GM12878 (cell line): ENCODE measurements around the gene RPS6KA4. TPM values are rescaled to one million over a fixed set of nuclear protein-coding genes. Genes with fewer than 3 reads are reported as not detected.

Source experiments
- ATAC-seq: fragments of 200-7000 bp; cut with Tn5 transposase; 3 replicates; pipeline ENCODE4 v1.9.1; 2020; ENCODE audit warnings: mild to moderate bottlenecking, moderate library complexity
- Bru-seq: library from RNA; stranded (reverse); fragments of 400-500 nt; gene quantifications from one replicate; lab custom pipeline; 2021; lab: Mats Ljungman, UMichigan
- BruChase-seq, 2 experiments: library from RNA; stranded (reverse); fragments of 400-500 nt; gene quantifications; one replicate each; lab custom pipeline; 2021; lab: Mats Ljungman, UMichigan
- BruUV-seq: library from RNA; stranded (reverse); fragments of 400-500 nt; replicated peaks from 2 replicates; lab custom pipeline; 2021; lab: Mats Ljungman, UMichigan
- CTCF ChIA-PET: fragments of 300-600 bp; sonication (Branson Sonifier 250); formaldehyde crosslinking; extraction: SDS; loops from one replicate; lab custom pipeline; 2021; ENCODE audit warnings: inconsistent platforms; lab: Yijun Ruan, JAX
- POLR2A ChIA-PET: fragments of 350-600 bp; formaldehyde crosslinking; extraction: SDS; loops from one replicate; lab custom pipeline; 2021; ENCODE audit warnings: inconsistent platforms; lab: Charles Lee
- RAD21 ChIA-PET: fragments of 300-600 bp; sonication (Branson Sonifier 250); formaldehyde crosslinking; loops from one replicate; lab custom pipeline; 2023; ENCODE audit warnings: antibody characterized with exemption; ENCODE audit not compliant: unreplicated experiment; lab: Charles Lee
- SMC1A ChIA-PET: fragments of 300-600 bp; sonication (Branson Sonifier 250); formaldehyde crosslinking; loops from one replicate; lab custom pipeline; 2023; ENCODE audit not compliant: unreplicated experiment, uncharacterized antibody; lab: Charles Lee
- DNase-seq: peaks from one replicate; pipeline ENCODE4 v3.0.0-alpha.2; 2011; ENCODE audit warnings: low read depth, low spot score
- FAIRE-seq: peaks from 3 replicates; lab custom pipeline; 2011; peaks lifted over from hg19 to GRCh38; lab: Jason Lieb, UNC
- H2AFZ ChIP-seq: 2 replicates; pipeline ENCODE4 v1.6.0; 2011; ENCODE audit warnings: low read depth, low read length, control low read depth; ENCODE audit not compliant: control insufficient read depth
- H3K27ac ChIP-seq: 2 replicates; pipeline ENCODE4 v1.5.1; 2011; ENCODE audit warnings: control low read depth; ENCODE audit not compliant: control insufficient read depth, insufficient read depth
- H3K27me3 ChIP-seq, 2 experiments: replicated peaks in 1 of 2; 2 replicates each; pipeline versions ENCODE4 v1.6.0 to v1.6.1; 2011; ENCODE audit warnings: low read length in 1 of 2; ENCODE audit not compliant: control insufficient read depth in 2 of 2, insufficient read depth in 2 of 2
- H3K36me3 ChIP-seq, 2 experiments: 2 replicates each; pipeline ENCODE4 v1.5.1; 2011; ENCODE audit warnings: low read length in 1 of 2; ENCODE audit not compliant: control insufficient read depth in 2 of 2, insufficient read depth in 2 of 2
- H3K4me1 ChIP-seq: 2 replicates; pipeline ENCODE4 v1.6.1; 2011; ENCODE audit warnings: mild to moderate bottlenecking, low read length, moderate library complexity, mixed read lengths; ENCODE audit not compliant: control insufficient read depth, insufficient read depth
- H3K4me2 ChIP-seq: 2 replicates; pipeline ENCODE4 v1.6.0; 2011; ENCODE audit warnings: control low read depth; ENCODE audit not compliant: control insufficient read depth, insufficient read depth
- H3K4me3 ChIP-seq: fragments of 200-600 bp; sonication (generic); 2 replicates; pipeline ENCODE4 v1.5.1; 2016
- H3K79me2 ChIP-seq: 2 replicates; pipeline ENCODE4 v1.6.0; 2011; ENCODE audit warnings: low read length; ENCODE audit not compliant: control insufficient read depth, insufficient read depth
- H3K9ac ChIP-seq: 2 replicates; pipeline ENCODE4 v1.8.0; 2011; ENCODE audit warnings: low read length, control low read depth, mixed read lengths; ENCODE audit not compliant: control insufficient read depth, insufficient read depth
- H3K9me3 ChIP-seq: replicated peaks from 3 replicates; pipeline ENCODE4 v1.5.1; 2011; ENCODE audit warnings: mild to moderate bottlenecking, low read length; ENCODE audit not compliant: control insufficient read depth, insufficient read depth
- H4K20me1 ChIP-seq: 2 replicates; pipeline ENCODE4 v1.6.0; 2011; ENCODE audit not compliant: control insufficient read depth, insufficient read depth
- BACH1 ChIP-seq: fragments of 450-650 bp; IDR thresholded peaks from 2 replicates; pipeline ENCODE4 v1.6.1; 2017; ENCODE audit warnings: mild to moderate bottlenecking, borderline replicate concordance
- BHLHE40 ChIP-seq, 2 experiments: fragments of 450-650 bp in 1 of 2; IDR thresholded peaks; 2 replicates each; pipeline ENCODE4 v1.6.1; 2011 to 2017; ENCODE audit warnings: low read depth in 2 of 2, borderline replicate concordance in 1 of 2, improper control_type of control experiment in 1 of 2, low read length in 1 of 2, mild to moderate bottlenecking in 1 of 2
- EGR1 ChIP-seq, 2 experiments: IDR thresholded peaks; 1 replicate in 1 of 2; 2 replicates in 1 of 2; pipeline ENCODE4 v1.6.1; 2011 to 2012; ENCODE audit warnings: low read depth in 2 of 2, low read length in 2 of 2, borderline replicate concordance in 1 of 2, mild to moderate bottlenecking in 1 of 2, moderate library complexity in 1 of 2
- GATAD2B ChIP-seq: fragments of 450-650 bp; conservative IDR thresholded peaks from 2 replicates; pipeline ENCODE4 v1.6.1; 2017; ENCODE audit warnings: low read depth, mild to moderate bottlenecking, moderate library complexity
- HDGF ChIP-seq: fragments of 450-650 bp; IDR thresholded peaks from 2 replicates; pipeline ENCODE4 v1.6.1; 2016; ENCODE audit warnings: antibody characterized with exemption
- IKZF1 ChIP-seq: fragments of 450-650 bp; conservative IDR thresholded peaks from 2 replicates; pipeline ENCODE4 v1.6.1; 2017; ENCODE audit warnings: antibody characterized with exemption, mild to moderate bottlenecking
- IKZF2 ChIP-seq, 2 experiments: fragments of 450-650 bp; IDR thresholded peaks; 2 replicates each; pipeline ENCODE4 v1.6.1; 2017; ENCODE audit warnings: mild to moderate bottlenecking in 2 of 2, moderate library complexity in 2 of 2
- MXI1 ChIP-seq: fragments of 150-350 bp; IDR thresholded peaks from 2 replicates; pipeline ENCODE4 v1.6.1; 2011; ENCODE audit warnings: low read depth, mild to moderate bottlenecking, inconsistent platforms, low read length, improper control_type of control experiment
- POLR2A ChIP-seq: IDR thresholded peaks from 2 replicates; pipeline ENCODE4 v1.6.1; 2011; ENCODE audit warnings: low read depth, mild to moderate bottlenecking, low read length
- POLR2AphosphoS5 ChIP-seq: IDR thresholded peaks from 2 replicates; pipeline ENCODE4 v1.6.1; 2011; ENCODE audit warnings: mild to moderate bottlenecking, low read length, inconsistent platforms
- RB1 ChIP-seq: fragments of 450-650 bp; formaldehyde crosslinking; IDR thresholded peaks from 2 replicates; pipeline ENCODE4 v1.6.1; 2017; ENCODE audit warnings: mild to moderate bottlenecking, borderline replicate concordance
- YY1 ChIP-seq: IDR thresholded peaks from 2 replicates; pipeline ENCODE4 v1.6.1; 2011; ENCODE audit warnings: low read depth, mild to moderate bottlenecking, low read length
- WGBS: methylation state at CpG from one replicate; pipeline ENCODE4 v1.1.6; 2016; ENCODE audit warnings: low lambda C conversion rate; ENCODE audit not compliant: insufficient replicate concordance, insufficient coverage; ENCODE audit errors: missing lambda C conversion rate; 5-methylcytosine and 5-hydroxymethylcytosine counted together
- in situ Hi-C: fragments of 300-500 bp; cut with MboI; formaldehyde crosslinking; loops from 9 replicates; pipeline ENCODE4 v1.14.3; 2018; ENCODE audit warnings: mixed read lengths
- intact Hi-C: fragments of 100-400 bp; cut with micrococcal nuclease; formaldehyde crosslinking; loops from one replicate; pipeline ENCODE4 v1.14.2; 2022; ENCODE audit not compliant: unreplicated experiment
- long read RNA-seq, 2 experiments: library from polyadenylated mRNA; unstranded; transcript quantifications; one replicate each; pipeline ENCODE4 v2.0.0, GENCODE V29; 2019 to 2020
- polyA minus RNA-seq, 3 experiments: library from RNA; depleted of rRNA, polyadenylated mRNA; stranded (reverse); fragments of >200 nt; gene quantifications; 2 replicates each; pipeline ENCODE4 v1.2.3, GENCODE V29; 2011
- polyA plus RNA-seq, 11 experiments: library from polyadenylated mRNA; depleted of rRNA in 4 of 11; unstranded in 6 of 11; stranded (reverse) in 5 of 11; fragments of >200 nt; fragmentation: Nextera tagmentation in 4 of 11; fragmentation: Illumina TruSeq in 1 of 11; extraction: Ambion mirVana in 4 of 11; extraction: Trizol in 1 of 11; gene quantifications; 1 replicate in 1 of 11; 2 replicates in 10 of 11; pipeline versions ENCODE4 v1.2.1 to v1.2.3, GENCODE V29; 2011 to 2016; ENCODE audit warnings: inconsistent platforms in 2 of 11, missing spikeins in 2 of 11, low read depth in 1 of 11
- total RNA-seq, 4 experiments: library from RNA; depleted of rRNA in 3 of 4; stranded (reverse); fragments of >200 nt in 3 of 4; fragmentation: Illumina TruSeq in 1 of 4; extraction: Trizol in 1 of 4; gene quantifications; 2 replicates each; pipeline versions ENCODE4 v1.2.1 to v1.2.3, GENCODE V29; 2013 to 2021
- TF ChIP-seq, protein P1 (sequence below): fragments of 450-650 bp; IDR thresholded peaks from 2 replicates; pipeline ENCODE4 v1.6.1; 2016; ENCODE audit warnings: mild to moderate bottlenecking
- TF ChIP-seq, protein P2 (sequence below): IDR thresholded peaks from 2 replicates; pipeline ENCODE4 v1.6.1; 2012; ENCODE audit warnings: low read depth, low read length, improper control_type of control experiment
- TF ChIP-seq, protein P3 (sequence below): IDR thresholded peaks from 2 replicates; pipeline ENCODE4 v1.6.1; 2011; ENCODE audit warnings: borderline replicate concordance, low read depth, mild to moderate bottlenecking, moderate library complexity, low read length; ENCODE audit not compliant: insufficient read depth, poor library complexity, severe bottlenecking

Gene RPS6KA4
- total RNA-seq (2013; cell fraction: nucleolus; rRNA removed) = 35.4 and 44.3 TPM in 2 replicates
- 25.3 and 27.4 TPM in 2 replicates for total RNA-seq (2014; rRNA removed)
- total RNA-seq (2014; rRNA removed; fragmentation: Illumina TruSeq; extraction: Trizol) = 11.1 and 11.3 TPM in 2 replicates
- 25.7 and 32.6 TPM in 2 replicates for total RNA-seq (2021)
- 9.7 TPM for polyA plus RNA-seq (2011; ENCODE audit: low read depth)
- polyA plus RNA-seq (2011; rRNA removed) = 10.1 and 20.4 TPM in 2 replicates
- polyA plus RNA-seq (2011; cell fraction: cytosol; rRNA removed) = 25.4 and 38.2 TPM in 2 replicates
- 58.5 and 77.3 TPM in 2 replicates for polyA plus RNA-seq (2011; cell fraction: nucleus; rRNA removed)
- 11.2 and 13.9 TPM in 2 replicates for polyA plus RNA-seq (2012)
- polyA plus RNA-seq (2014; fragmentation: Illumina TruSeq; extraction: Trizol) = 3.4 and 7.4 TPM in 2 replicates
- under 1 TPM; 0.34 to 0.73 TPM for polyA plus RNA-seq (2014; fragmentation: Nextera tagmentation; extraction: Ambion mirVana)
- polyA plus RNA-seq (2014; rRNA removed) = 24.5 and 27.2 TPM in 2 replicates
- polyA plus RNA-seq (2016; fragmentation: Nextera tagmentation; extraction: Ambion mirVana) = 10 to 100 TPM; 10.4 to 11.3 TPM
- polyA minus RNA-seq (2011; rRNA and poly(A)+ RNA removed) = 20.4 and 40.7 TPM in 2 replicates
- polyA minus RNA-seq (2011; cell fraction: cytosol; rRNA and poly(A)+ RNA removed) = 20.2 and 21.6 TPM in 2 replicates
- 22.6 and 37.3 TPM in 2 replicates for polyA minus RNA-seq (2011; cell fraction: nucleus; rRNA and poly(A)+ RNA removed)
- Bru-seq, nascent RNA = percentile 59 among the genes with signal in this experiment
- percentile 66 among the genes with signal in this experiment for BruChase-seq, experiment 1, labeled RNA remaining after a 6-hour chase
- BruChase-seq, experiment 2, labeled RNA remaining after a 2-hour chase = percentile 63 among the genes with signal in this experiment
- long read RNA-seq, experiment 1 = 0 reads
- long read RNA-seq, experiment 2, partial matches to known transcripts = 1 of 2 reads
- long read RNA-seq, experiment 2, other reads (novel, unspliced or antisense) = 1 of 2 reads

DNA sequence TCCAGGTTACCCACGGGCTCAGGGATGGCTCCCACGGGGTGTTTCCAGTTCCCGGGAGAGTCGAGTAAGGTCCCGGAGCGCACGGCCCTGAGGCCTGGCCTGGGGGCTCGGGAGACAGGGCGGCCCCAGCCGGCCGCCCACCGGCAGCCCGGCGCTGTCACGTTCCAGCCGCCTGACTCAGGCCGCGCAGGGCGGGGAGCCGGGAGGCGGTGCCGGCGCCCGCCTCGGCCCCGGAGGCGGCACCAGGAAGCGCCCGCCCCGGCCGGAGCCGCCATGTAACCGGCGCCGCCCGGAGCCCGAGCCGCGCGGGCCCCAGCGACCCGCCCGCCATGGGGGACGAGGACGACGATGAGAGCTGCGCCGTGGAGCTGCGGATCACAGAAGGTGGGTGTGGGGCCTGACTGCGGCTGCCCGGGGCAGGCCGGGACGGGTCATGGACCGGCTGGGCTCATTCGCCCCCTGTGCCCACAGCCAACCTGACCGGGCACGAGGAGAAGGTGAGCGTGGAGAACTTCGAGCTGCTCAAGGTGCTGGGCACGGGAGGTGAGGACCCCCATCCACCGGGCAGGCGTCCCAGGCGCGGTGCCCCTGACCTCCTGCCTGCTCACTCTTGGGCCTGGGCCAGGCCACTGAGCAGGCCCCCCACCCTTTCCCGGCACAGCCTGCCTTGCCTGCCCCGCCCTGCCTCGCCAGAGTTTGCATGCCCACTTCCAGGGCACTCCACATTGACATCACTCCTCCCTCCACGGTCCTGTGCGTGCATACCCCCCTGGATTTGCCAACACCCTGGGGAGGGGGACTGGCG, at the start of gene RPS6KA4:
RPS6KA4 (plus strand) TSS at position 256 of the 805 bp plus-strand sequence; CDS start at position 330, 74 bp downstream.
- ATAC-seq = peak; percentile 85
- intact Hi-C loops = loop anchor here (5.0 kb wide), 2 partner anchors 42 to 88 kb away; partner anchors contain the start of genes PRDX5 and TRMT112
- SMC1A ChIA-PET = interaction anchor here (1.0 to 2.3 kb wide), 5 partner anchors 24 to 294 kb away, joined by 3 to 13 read pairs (median 4); partner anchors contain the start of genes PRDX5 and TRMT112
- peak within 1 kb of the TSS; percentile 82 for H3K9ac ChIP-seq
- 4% methylated on average over 46 of the region's 70 CpGs for WGBS
- FAIRE-seq = no peak
- H3K79me2 ChIP-seq = peaks cover 21% of the 10 kb centered on the region
- CTCF ChIA-PET = interaction anchor here (1.0 to 3.4 kb wide), 10 partner anchors 24 to 293 kb away, joined by 3 to 31 read pairs (median 5); partner anchors contain the start of genes PRDX5 and TRMT112
- H3K27ac ChIP-seq = peak within 1 kb of the TSS; percentile 72
- DNase-seq = no peak
- no peaks in the 10 kb centered on the region for H3K27me3 ChIP-seq
- no TSS peak for BruUV-seq
- RAD21 ChIA-PET = interaction anchor here (0.6 to 9.7 kb wide), 6 partner anchors 22 to 1006 kb away, joined by 3 to 176 read pairs (median 4); partner anchors contain the start of genes PRDX5 and TRMT112
- peaks cover 4 to 8% of the 10 kb centered on the region in 2 experiments; a peak in 3 of 4 replicates for H3K36me3 ChIP-seq
- no peaks in the 10 kb centered on the region; the same call in 2 of the 3 replicates for H3K9me3 ChIP-seq
- peak within 1 kb of the TSS; percentile 85 for H2AFZ ChIP-seq
- peak within 1 kb of the TSS; percentile 96 for H3K4me2 ChIP-seq
- peak within 1 kb of the TSS; percentile 69 for H3K4me3 ChIP-seq
- H4K20me1 ChIP-seq = no peaks in the 10 kb centered on the region
- peaks cover 36% of the 10 kb centered on the region for H3K4me1 ChIP-seq
- POLR2A ChIA-PET = interaction anchor here (0.6 to 2.5 kb wide), 5 partner anchors 11 to 173 kb away, joined by 3 to 14 read pairs (median 3); partner anchors contain the start of genes PRDX5, STIP1 and TRMT112
- in situ Hi-C loops = no loop called here
- TF ChIP-seq, protein P1, sequence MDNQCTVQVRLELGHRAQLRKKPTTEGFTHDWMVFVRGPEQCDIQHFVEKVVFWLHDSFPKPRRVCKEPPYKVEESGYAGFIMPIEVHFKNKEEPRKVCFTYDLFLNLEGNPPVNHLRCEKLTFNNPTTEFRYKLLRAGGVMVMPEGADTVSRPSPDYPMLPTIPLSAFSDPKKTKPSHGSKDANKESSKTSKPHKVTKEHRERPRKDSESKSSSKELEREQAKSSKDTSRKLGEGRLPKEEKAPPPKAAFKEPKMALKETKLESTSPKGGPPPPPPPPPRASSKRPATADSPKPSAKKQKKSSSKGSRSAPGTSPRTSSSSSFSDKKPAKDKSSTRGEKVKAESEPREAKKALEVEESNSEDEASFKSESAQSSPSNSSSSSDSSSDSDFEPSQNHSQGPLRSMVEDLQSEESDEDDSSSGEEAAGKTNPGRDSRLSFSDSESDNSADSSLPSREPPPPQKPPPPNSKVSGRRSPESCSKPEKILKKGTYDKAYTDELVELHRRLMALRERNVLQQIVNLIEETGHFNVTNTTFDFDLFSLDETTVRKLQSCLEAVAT = no peak
- peak; percentile 66; the same call in 1 of the 2 replicates for TF ChIP-seq BACH1
- TF ChIP-seq POLR2A = peak; percentile 82
- TF ChIP-seq, protein P2, sequence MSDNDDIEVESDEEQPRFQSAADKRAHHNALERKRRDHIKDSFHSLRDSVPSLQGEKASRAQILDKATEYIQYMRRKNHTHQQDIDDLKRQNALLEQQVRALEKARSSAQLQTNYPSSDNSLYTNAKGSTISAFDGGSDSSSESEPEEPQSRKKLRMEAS = peak; percentile 40; the same call in 1 of the 2 replicates
- no peak for TF ChIP-seq HDGF
- peak in 1 of 2 experiments; percentile 54; a peak in 1 of 3 replicates for TF ChIP-seq EGR1 (IDR thresholded peaks at IDR 0.05; ENCODE audit: borderline replicate concordance in 1 of 2, low read depth in 2 of 2, low read length in 2 of 2)
- TF ChIP-seq IKZF1 = peak; percentile 83
- no peak for TF ChIP-seq IKZF2 (IDR thresholded peaks at IDR 0.05)
- peak; percentile 96 to 99 for TF ChIP-seq BHLHE40 (IDR thresholded peaks at IDR 0.05; ENCODE audit: borderline replicate concordance in 1 of 2, low read depth in 2 of 2, low read length in 1 of 2)
- peak; percentile 82 for TF ChIP-seq GATAD2B
- TF ChIP-seq YY1 = peak; percentile 89
- TF ChIP-seq POLR2AphosphoS5 = peak; percentile 63; the same call in 1 of the 2 replicates
- TF ChIP-seq RB1 = peak; percentile 61; the same call in 1 of the 2 replicates
- TF ChIP-seq, protein P3, sequence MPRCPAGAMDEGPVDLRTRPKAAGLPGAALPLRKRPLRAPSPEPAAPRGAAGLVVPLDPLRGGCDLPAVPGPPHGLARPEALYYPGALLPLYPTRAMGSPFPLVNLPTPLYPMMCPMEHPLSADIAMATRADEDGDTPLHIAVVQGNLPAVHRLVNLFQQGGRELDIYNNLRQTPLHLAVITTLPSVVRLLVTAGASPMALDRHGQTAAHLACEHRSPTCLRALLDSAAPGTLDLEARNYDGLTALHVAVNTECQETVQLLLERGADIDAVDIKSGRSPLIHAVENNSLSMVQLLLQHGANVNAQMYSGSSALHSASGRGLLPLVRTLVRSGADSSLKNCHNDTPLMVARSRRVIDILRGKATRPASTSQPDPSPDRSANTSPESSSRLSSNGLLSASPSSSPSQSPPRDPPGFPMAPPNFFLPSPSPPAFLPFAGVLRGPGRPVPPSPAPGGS = peak; percentile 9
- TF ChIP-seq MXI1 = peak; percentile 83
